PFSK-1 (cell line): ENCODE results near the gene SLC9A9.

Source experiments
- REST ChIP-seq, 2 experiments: IDR thresholded peaks; 2 replicates each; pipeline versions ENCODE4 v1.6.1 to v1.8.0; 2011 to 2012; ENCODE audit warnings: low read depth in 2 of 2, low read length in 2 of 2, control low read depth in 1 of 2, inconsistent platforms in 1 of 2, mild to moderate bottlenecking in 1 of 2, moderate library complexity in 1 of 2; ENCODE audit not compliant: insufficient read depth in 1 of 2
- TAF1 ChIP-seq: IDR thresholded peaks from 2 replicates; pipeline ENCODE4 v1.6.1; 2012; ENCODE audit warnings: low read length, control low read depth, borderline replicate concordance; ENCODE audit not compliant: insufficient read depth

GRCh38 chr3:143658116-143658515 is 190.2 kb downstream of the SLC9A9 start:
- no peak for TF ChIP-seq TAF1
- TF ChIP-seq REST (IDR thresholded peaks at IDR 0.05; ENCODE audit: insufficient read depth in 1 of 2, low read depth in 2 of 2, low read length in 2 of 2): no peak
